KMS-11 (cell line): ENCODE data around the gene TMEM17.

Source experiments
- H2AFZ ChIP-seq: fragments of 200-600 bp; sonication (generic); 2 replicates; pipeline ENCODE4 v1.6.1; 2016; ENCODE audit warnings: antibody characterized with exemption, mixed run types, low read depth
- H3K27ac ChIP-seq: fragments of 200-600 bp; sonication (generic); 2 replicates; pipeline ENCODE4 v1.6.1; 2016; ENCODE audit warnings: mild to moderate bottlenecking, mixed run types
- H3K27me3 ChIP-seq: fragments of 200-600 bp; sonication (generic); 2 replicates; pipeline ENCODE4 v1.6.1; 2017; ENCODE audit warnings: mild to moderate bottlenecking, low read depth, mixed run types, moderate library complexity; ENCODE audit not compliant: insufficient read depth
- H3K36me3 ChIP-seq: fragments of 200-600 bp; sonication (generic); 2 replicates; pipeline ENCODE4 v1.6.1; 2017; ENCODE audit warnings: mild to moderate bottlenecking, mixed run types; ENCODE audit not compliant: insufficient read depth
- H3K4me1 ChIP-seq: fragments of 200-600 bp; sonication (generic); 2 replicates; pipeline ENCODE4 v1.6.1; 2016; ENCODE audit warnings: mild to moderate bottlenecking, low read depth, mixed run types; ENCODE audit not compliant: poor library complexity, severe bottlenecking
- H3K4me2 ChIP-seq: fragments of 200-600 bp; sonication (generic); 2 replicates; pipeline ENCODE4 v1.7.0; 2016; ENCODE audit warnings: mild to moderate bottlenecking, mixed run types
- H3K4me3 ChIP-seq: fragments of 200-600 bp; sonication (generic); IDR thresholded peaks from 2 replicates; pipeline ENCODE4 v1.6.1; 2017; ENCODE audit warnings: low read depth, low read length, mixed read lengths; ENCODE audit not compliant: insufficient read depth
- H3K79me2 ChIP-seq: fragments of 200-600 bp; sonication (generic); 2 replicates; pipeline ENCODE4 v1.6.1; 2016; ENCODE audit warnings: low read depth, mixed run types; ENCODE audit not compliant: insufficient read depth
- H3K9ac ChIP-seq: fragments of 200-600 bp; sonication (generic); 2 replicates; pipeline ENCODE4 v1.6.1; 2016; ENCODE audit warnings: mild to moderate bottlenecking, mixed run types
- H4K20me1 ChIP-seq: fragments of 200-600 bp; sonication (generic); 2 replicates; pipeline ENCODE4 v1.6.1; 2016; ENCODE audit warnings: mild to moderate bottlenecking, mixed run types; ENCODE audit not compliant: insufficient read depth
- CTCF ChIP-seq: fragments of 200-600 bp; sonication (generic); conservative IDR thresholded peaks from 2 replicates; pipeline ENCODE4 v1.6.1; 2017; ENCODE audit warnings: low read depth, mild to moderate bottlenecking, antibody characterized with exemption, low read length, moderate library complexity, mixed read lengths

Gene TMEM17

DNA sequence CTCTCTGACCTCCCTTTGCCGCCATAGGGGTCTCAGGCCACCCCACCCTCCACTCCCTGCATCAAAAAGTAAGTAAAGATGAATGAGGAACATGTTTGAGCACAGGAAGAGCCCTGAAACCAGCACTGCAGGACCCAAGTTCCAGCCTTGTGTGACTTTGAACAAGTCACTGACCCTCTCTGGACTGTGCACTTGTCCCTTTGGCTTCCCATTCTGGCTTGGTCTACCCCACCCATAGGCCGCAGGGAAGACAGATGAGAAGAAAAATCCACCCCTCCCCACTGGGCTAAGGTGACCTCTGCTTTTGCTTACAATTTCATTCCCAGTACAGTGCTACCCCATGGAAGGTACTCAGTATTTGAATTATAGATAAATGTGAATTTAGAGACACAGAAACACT, 43.8 kb downstream of the TMEM17 start:
- Histone ChIP-seq H3K79me2 (no peaks in the 10 kb centered on the region), H3K27me3 (no peaks in the 10 kb centered on the region), H3K4me1 (peaks cover 10% of the 10 kb centered on the region), H3K9ac (no peak overlapping the region), H3K27ac (no peak overlapping the region), H4K20me1 (no peaks in the 10 kb centered on the region), H3K36me3 (no peaks in the 10 kb centered on the region), H3K4me3 (no peak overlapping the region), H2AFZ (no peak overlapping the region), H3K4me2 (no peak overlapping the region)
- no peak for TF ChIP-seq CTCF

DNA sequence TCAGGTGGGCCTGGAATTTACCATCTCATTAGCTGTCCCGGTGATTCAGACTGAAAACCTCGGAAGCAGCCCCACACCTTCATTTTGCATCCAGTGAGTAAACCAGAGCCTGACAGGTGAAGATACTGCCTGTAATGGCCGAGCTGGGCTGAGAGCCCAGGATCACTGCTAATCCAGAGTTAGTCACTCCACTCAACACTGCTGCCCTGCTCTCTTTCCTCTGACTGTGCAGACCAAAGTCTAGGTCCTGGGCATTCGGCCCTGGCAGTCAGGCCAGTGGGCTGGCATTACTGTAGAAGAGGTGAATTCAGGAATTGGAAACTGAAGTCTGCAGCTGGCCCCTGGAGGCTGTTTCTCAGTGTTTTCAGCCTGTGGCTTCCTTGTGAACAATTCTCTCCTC, 44.3 kb downstream of the TMEM17 start:
- Histone ChIP-seq H4K20me1 (no peaks in the 10 kb centered on the region), H3K4me3 (no peak overlapping the region), H3K27me3 (no peaks in the 10 kb centered on the region), H2AFZ (no peak overlapping the region), H3K4me2 (no peak overlapping the region), H3K4me1 (peaks cover 6% of the 10 kb centered on the region), H3K36me3 (no peaks in the 10 kb centered on the region), H3K9ac (no peak overlapping the region), H3K27ac (no peak overlapping the region), H3K79me2 (no peaks in the 10 kb centered on the region)
- TF ChIP-seq CTCF = no peak

- Histone ChIP-seq H3K4me1 (peaks cover 6% of the 10 kb centered on the region), H3K27ac (no peak overlapping the region), H3K9ac (no peak overlapping the region), H3K36me3 (no peaks in the 10 kb centered on the region), H3K27me3 (no peaks in the 10 kb centered on the region), H3K4me3 (no peak overlapping the region), H3K79me2 (no peaks in the 10 kb centered on the region), H4K20me1 (no peaks in the 10 kb centered on the region), H3K4me2 (no peak overlapping the region), H2AFZ (no peak overlapping the region)
- no peak for TF ChIP-seq CTCF
Measured at GRCh38 chr2:62461017-62461553, 44.9 kb downstream of the TMEM17 start.

DNA sequence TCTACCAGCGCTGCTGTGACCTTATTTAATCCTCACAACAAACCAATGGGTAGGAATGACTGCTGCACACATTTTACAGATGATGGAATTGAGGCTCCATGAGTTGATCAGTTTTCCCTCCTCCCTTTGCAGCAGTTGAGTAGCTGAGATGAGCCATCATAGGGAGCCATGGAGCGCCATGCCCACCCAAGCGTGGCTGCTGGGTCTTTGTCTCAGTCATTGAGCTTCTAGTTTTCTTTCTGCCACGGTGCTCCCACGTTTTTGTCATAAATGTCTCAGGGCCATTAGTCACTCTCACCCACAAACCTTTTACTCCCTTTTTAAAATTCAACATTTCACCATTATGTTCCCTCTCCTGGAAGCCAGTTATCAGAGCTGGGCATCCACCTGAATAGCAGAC, 45.8 kb downstream of the TMEM17 start:
- Histone ChIP-seq H3K79me2 (no peaks in the 10 kb centered on the region), H2AFZ (no peak overlapping the region), H3K4me1 (peaks cover 6% of the 10 kb centered on the region), H3K27me3 (no peaks in the 10 kb centered on the region), H3K27ac (no peak overlapping the region), H3K4me2 (no peak overlapping the region), H3K4me3 (no peak overlapping the region), H4K20me1 (no peaks in the 10 kb centered on the region), H3K36me3 (no peaks in the 10 kb centered on the region), H3K9ac (no peak overlapping the region)
- TF ChIP-seq CTCF = no peak
